Measurements from ENCODE around the gene SLC9A8.

SLC9A8 gene

DNA sequence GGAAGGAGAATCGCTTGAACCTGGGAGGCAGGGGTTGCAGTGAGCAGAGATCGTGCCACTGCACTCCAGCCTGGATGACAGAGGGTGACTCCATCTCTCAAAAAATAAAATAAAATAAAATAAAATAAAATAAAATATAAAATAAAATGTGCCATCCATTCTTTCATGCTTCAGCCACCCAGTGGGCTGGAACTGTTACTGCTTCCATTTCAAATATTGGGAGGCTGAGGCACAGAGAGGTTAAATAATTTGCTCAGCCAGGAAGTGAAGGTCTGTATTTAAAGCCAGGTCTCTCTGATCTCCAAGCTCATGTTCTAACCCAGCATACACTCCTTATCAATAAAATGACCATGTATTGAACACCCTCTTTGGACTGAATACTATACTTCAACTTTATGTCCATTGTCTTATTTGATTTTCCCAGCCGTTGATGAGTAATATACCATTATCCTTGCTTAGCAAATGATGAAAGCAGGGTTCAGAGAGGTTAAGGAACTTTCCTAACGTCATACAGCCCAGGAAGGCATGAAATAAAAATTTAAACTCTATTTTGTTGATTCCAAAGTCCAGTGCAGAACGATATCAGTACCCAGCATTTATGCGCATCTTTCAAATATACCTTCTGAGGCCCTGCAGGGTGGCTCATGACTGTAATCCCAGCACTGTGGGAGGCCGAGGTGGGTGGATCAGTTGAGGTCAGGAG lies 25.8 kb upstream of the SLC9A8 start:
- DNase-seq: no peak

DNA sequence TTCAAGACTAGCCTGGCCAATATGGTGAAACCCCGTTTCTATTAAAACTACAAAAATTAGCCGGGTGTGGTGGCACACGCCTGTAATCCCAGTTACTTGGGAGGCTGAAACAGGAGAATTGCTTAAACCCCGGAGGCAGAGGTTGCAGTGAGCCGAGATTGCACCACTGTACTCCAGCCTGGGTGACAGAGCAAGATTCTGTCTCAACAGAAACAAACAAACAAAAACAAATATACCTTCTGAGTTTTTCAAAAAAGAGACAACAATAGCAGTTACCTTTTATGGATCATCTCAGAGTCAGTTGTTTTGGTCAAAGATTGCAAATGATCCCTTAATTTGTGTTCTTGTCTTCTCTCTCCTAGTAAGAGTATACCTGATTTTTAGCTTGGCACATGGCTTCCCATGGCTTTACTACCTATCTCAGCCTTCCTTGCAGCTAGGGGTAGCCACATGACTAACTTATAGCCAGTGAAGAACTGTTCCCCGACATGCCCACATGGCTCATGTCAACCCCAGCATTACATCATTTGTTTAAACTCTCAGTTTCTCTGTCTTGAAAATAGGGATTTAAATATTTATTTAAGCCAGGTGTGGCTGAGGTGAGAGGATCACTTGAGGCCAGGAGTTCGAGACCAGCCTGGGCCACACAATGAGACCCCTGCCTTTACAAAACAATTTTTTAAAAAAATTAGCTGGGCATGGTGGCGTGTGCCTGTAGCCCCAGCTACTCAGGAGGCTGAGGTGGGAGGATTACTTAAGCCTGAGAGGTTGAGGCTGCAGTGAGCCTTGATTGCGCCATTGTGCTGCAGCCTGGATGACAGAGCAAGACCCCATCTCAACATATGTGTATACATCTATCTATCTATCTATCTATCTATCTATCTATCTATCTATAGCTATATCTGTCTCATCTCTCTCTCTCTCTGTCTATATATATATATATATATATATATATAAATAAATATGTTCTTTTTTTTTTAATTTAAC lies 25.0 kb upstream of the SLC9A8 start:
- DNase-seq: no peak

DNA sequence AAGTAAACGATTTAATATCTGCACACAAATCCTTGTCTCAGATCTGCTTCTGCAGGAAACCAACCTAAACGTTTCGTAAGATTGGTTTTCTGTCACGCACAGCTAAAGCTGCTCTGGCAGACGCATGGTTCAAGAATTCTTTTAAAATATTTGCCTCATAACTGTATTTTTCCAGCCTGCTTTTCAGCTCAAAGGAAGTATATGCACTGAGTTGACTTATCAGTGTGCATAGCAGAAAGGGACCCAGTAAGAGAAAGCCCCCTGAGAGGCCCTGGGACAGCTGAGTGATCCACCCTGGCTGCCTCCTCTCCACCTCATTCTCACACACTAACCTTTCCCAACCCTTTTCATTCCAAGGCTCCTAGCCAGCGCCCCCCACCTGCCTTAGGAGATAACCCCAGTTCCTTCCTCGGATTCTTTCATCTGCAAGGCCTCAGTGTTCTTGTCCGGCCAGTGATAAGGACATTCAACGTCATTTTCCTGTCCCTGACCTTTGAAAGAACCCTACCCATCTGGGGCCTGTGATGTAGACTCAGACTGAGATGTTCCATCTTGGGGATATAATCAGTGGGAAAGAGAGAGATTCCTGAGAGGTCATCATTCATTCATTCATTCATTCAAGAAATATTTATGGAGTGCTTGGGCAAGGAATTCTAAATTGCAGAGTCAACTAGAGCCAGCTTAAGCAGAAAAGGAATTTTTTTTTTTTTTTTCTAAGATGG lies 22.4 kb upstream of the SLC9A8 start:
- no peak for DNase-seq

DNA sequence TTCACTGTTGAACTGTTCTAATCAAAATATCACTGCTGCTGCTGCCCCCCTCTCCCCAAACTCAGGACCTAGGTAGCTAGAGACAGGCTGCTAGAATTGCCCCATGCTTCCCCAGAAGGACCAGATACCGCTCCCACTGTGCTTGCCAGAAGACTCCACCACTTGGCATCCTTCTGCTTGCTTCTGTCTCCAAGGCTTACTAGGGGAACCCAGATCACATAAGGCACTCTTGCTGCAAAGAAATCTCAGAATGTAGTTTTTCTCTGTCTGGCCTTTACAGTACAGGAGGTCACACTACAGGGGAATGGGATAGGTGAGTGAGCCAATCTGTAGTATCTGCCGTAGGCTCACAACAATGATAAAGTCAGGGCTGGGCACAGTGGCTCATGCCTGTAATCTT lies 21.5 kb upstream of the SLC9A8 start:
- no peak for DNase-seq

DNA sequence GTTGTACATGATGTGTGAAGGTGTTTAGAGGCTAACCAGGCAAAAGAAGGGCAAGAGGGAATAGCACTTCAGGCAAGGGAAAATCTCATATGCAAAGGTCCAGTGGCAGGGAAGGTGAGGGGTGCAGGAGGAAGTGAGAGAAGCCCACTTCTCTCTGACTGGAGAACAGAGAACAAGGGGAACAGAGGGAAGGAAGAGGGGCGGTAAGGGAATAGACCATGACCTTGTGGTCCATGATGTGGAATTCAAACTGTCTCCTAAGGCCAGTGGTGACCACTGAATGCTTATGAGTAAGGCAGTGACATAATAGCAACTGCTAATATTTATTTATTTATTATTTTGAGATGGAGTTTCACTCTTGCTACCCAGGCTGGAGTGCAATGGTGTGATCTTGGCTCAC lies 20.6 kb upstream of the SLC9A8 start:
- DNase-seq: no peak

DNA sequence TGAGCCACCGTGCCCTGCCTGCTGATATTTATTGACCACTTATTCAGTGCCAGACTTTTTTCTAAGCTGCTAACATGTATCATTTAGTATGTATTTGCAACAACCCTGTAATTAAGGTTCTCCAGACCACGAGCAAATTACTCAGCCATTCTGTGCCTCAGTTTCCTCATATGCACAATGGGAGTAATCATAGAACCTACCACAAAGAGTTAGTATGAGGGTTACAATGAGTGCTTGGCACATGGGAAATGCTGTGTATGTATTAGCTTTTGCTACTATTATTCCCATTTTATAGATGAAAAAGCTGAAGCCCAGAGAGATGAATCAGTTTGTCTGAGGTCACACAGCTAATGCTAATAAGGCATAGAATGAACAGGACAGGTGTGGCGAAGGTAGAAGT lies 20.0 kb upstream of the SLC9A8 start:
- no peak for DNase-seq

DNA sequence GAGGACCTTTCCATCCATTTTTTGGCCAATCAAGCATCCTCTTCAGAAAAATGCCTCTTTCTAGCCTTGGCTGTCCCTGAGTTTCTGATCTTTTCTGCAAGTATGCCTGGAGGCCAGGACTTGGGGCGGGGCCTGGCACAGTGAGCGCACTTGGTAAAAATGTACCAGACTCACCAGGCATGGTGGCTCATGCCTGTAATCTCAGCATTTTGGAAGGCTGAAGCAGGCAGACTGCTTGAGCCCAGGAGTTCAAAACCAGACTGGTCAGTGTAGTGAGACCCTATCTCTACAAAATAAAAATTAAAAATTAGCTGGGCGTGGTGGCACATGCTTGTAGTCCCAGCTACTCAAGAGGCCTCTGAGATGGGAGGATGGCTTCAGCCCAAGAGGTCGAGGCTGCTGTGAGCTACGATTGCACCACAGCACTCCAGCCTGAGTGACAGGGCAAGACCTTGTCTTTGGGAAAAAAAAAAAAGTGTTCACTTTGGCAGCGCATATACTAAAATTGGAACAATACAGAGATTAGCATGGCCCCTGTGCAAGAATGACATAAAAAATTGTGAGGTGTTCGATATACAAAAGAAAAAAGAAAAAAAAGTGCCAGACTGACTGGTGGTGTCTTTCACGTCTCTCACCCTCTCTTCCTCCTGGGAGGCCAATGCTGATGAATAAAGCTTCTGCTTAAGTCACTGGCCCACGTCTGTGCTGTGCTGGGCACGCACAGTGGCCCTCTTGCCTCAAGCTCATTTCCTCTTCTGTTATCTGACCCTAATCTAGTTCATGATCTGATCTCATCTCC lies 18.1 kb upstream of the SLC9A8 start:
- DNase-seq: no peak

DNA sequence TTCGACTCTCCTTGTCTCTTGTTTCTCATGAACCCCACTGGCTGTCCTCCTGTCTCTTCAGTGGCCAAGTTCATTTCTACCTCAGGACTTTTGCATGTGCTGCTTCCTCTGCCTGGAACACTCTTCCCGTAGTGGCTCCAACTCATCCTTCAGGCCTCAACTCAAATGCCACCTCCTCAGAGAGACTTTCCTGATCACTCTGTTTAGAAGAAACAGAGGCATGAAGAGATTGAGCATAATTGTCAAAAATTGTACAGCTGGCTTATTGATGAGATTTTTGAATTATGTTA lies 17.5 kb upstream of the SLC9A8 start:
- no peak for DNase-seq

DNA sequence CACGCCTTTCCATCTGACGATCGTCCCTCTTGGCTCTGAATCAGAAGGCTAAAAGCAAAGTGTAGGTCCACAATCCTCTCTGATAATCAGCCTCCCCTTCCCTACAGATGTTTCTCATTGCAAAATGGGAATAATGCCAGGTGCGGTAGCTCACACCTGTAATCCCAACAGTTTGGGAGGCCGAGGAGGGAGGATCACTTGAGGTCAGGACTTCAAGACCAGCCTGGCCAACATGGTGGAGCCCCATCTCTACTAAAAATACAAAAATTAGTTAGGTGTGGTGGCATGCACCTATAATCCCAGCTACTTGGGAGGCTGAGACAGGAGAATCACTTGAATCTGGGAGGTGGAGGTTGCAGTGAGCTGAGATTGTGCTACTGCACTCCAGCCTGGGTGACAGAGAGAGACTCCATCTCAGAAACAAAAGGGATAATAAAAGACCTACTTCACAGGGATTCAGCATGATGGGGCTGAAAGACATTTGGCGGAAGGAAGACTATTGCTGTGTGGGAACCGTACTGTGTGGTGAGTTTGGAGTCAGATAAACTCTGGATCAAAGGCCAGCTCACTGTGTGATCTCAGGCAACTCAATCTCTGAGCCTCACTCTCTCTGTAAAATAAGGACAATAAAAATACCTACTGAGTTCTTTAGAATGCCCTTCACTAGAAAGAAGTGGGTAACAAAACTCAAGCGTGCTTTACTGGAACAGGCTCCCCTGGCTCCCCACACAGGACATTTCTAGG lies 15.9 kb upstream of the SLC9A8 start:
- DNase-seq: no peak

DNA sequence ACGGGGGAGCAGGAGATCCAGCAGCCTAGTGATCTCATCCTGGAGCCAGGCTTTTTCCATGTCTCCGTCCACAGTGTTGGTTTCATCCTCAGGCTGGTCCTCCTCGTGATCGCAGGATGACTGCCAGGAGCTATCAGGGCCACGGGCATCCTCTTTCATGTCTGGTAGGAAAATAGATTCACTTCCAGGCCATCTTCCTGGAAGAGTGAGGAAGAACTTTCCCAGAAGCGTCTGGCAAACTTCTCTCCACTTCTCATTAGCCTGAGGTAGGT lies 15.3 kb upstream of the SLC9A8 start:
- no peak for DNase-seq

DNA sequence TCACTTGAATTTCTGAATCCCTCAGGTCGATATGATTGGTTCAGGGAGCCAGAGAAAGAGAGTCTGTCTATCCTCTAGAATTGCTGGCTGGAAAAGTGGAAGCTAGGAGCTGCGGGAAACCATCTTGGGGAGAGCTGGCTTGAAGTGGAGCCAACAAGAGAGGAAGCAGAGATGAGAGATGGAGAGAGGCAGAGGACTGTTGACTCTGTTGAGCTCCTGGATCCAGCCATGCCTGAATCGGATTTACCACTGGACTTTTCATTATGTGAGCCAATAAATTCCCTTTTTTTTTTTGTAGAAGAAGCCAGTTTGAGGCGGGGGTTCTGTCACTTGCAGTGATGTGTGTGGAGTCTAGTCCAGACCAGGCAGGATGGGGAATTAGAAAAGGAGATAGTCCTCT lies 13.9 kb upstream of the SLC9A8 start:
- DNase-seq: no peak

DNA sequence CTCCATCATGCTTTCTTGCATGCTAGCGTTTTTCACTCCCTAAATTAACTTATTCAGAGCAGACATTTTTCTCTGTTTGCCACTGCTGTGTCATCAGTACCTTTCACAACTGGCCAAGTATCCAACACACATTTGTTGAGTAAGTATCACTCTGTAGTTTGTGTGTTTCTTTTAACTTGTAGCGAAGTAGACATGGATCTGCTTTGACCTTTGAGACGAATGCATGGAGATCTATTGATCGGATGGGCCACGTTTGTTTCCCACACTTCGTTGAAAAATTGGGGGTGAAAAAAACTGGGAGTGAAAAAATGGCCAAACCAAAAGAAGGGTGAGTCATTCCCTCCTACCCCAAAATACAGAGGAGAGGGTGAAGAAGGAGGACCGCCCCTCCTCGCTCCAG lies 12.9 kb upstream of the SLC9A8 start:
- DNase-seq: no peak

DNA sequence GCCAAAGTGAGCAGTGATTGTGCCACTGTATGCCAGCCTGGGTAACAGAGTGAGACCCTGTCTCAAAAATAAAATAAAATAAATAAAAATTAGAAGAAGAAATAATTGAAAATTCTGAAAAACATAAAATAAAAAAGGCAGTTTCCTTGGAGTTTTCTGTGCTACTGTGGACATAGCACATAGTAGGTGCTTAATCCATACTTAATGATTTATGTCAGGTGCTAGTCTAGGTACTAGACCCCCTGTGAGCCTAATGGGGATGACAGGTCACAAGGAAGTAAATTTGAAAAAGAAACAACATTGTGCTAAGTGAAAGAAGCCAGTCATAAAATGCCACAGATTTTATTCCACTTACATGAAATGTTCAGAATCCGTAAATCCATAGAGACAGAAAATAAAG lies 9.2 kb upstream of the SLC9A8 start:
- DNase-seq: no peak

DNA sequence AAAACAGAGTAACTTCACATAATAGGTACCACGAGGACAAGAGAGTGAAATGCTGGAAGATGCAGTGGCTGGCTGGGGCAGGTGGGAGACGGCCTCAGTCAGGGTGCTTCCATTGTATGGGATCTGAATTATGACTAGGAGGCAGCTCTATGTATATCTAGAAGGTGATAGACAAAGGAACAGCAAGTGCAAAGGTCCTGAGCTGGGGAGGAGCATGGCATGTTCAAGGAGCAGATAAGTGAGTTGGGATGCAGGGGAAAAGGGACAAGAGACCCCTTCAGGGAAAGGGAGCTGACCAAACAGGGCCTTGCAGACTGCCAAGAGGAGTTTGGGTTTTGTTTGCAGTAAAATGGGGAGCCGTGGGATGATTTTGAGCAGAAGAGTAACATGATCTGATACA lies 8.3 kb upstream of the SLC9A8 start:
- DNase-seq: no peak

DNA sequence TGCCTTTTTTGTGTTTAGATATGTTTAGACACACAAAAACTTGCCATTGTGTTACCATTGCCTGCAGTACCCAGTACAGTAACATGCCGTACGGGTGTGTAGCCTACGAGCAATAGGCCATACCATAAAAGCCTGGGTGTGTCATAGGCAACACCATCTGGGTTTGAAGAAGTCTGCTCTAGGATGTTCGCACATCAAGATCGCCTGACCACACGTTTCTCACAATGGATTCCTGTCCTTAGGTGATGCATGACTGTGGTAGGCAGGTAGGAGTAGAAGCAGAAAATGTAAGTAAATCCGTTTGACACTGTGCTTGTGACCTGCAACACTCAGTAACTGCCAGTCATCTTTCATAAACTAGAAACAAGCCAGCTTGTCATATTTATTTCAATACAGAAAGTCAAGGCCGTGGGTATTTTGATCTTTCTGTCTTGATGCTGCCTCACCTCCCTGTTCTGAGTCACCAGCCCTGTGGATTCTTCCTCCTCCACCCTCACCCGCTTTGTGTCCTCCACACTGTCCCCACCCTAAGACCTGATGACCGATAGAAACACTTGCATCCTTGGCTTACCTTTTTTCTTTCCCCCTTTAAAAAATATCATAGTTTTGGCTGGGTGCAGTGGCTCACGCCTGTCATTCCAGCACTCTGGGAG lies 7.3 kb upstream of the SLC9A8 start:
- peak; percentile 37 for DNase-seq

DNA sequence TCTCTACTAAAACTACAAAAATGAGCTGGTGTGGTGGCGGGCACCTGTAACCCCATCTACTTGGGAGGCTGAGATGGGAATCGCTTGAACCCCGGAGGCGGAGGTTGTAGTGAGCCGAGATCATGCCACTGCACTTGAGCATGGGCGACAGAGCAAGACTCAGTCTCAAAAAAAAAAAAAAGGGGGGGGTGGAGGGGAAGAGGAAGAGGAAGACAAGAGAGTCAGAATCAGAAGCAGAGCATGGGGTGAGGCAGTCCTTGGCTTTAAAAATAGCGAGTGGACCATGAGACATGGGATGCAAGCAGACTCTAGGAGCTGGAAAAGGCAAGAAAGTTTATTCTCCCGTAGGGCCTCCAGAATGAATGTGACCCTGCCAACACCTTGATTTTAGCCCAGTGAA lies 3.9 kb upstream of the SLC9A8 start:
- no peak for DNase-seq

DNA sequence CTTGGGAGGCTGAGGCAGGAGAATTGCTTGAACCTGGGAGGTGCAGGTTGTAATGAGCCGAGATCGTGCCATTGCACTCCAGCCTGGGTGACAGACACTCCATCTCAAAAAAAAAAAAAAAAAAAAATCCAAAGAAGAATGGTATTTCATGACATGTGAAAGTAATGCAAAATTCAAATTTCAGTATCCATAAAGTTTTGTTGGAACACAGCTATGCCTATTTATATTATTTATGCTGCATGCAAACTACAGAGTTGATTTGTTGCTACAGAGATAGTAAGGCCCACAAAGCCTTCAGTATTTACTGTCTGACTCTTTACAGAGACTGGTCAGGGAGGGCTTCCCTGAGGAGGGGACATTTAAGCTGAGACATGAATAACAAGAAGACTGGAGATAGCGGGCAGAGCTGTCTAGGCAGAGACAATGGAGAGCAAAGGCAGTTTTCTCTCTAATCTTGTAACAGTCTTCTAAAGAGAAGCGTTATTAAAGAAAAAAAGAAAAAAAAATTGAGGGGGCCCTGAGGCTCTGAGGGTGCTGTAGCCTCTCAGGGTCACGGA lies 2.7 kb upstream of the SLC9A8 start:
- no peak for DNase-seq

DNA sequence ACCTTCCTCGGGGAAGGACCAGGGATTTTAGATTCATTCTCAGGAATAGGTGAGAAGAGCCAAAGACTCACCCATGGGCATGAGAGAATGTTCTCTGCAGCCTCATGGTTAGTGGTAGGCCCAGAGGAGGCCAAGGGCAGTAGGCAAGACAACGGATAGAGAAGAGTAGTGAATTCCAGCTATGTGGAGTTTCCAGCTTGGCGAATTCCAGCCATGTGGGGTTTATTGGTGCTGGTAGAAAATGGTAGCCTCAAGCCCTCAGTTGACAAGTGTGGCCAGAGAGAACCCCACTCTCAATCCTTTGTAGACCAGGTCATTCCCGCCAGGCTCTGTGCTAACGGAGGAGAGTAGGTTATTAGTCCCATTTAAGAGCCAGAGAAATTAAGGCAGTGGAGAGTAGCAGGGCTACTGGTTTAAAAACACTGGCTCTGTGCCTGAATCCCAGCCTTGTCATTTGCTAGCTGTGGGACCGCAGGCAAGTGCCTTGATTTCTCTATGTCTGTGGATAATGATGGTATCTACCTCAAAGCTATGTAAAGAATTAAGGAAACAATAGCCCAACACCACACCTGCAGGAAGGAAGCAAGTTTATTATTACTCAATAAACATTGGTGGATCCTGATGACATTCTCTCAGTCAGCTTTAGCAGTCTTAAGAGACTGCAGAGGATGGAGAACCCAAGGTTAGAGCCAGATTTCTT lies 2.0 kb upstream of the SLC9A8 start:
- DNase-seq: no peak

DNA sequence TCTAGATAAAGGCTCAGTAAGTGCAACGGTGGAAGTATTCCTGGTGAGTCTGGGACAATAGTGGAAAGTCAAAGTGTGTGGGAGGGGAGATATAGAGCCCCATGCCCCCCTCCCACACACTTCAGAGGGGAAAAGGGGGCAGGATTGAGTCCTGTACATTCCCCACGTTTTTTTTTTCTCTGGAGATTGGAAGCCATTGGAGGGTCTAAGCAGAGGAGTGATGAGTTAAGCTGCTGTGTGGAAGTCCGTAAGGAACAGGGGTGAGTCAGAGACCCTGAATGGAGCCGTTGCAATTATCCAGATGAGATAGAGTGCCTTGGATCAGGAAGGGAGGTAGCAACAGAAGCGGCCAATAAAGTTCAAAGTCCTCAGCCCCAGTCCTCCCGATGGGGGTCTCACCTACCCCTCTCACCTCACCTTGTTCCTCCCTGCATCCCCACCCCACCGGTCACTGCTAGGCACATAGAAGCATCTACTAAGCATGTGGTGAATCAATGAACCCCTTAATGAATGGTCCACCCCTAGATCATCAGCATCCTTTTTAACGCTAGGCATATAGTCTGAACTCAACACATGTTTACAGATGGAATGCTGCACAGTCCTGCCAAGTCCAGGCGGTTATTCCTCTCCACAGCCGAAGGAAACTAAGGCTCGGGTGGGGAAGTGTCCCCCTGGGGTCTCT lies 662 bp upstream of the SLC9A8 start:
- DNase-seq: no peak

DNA sequence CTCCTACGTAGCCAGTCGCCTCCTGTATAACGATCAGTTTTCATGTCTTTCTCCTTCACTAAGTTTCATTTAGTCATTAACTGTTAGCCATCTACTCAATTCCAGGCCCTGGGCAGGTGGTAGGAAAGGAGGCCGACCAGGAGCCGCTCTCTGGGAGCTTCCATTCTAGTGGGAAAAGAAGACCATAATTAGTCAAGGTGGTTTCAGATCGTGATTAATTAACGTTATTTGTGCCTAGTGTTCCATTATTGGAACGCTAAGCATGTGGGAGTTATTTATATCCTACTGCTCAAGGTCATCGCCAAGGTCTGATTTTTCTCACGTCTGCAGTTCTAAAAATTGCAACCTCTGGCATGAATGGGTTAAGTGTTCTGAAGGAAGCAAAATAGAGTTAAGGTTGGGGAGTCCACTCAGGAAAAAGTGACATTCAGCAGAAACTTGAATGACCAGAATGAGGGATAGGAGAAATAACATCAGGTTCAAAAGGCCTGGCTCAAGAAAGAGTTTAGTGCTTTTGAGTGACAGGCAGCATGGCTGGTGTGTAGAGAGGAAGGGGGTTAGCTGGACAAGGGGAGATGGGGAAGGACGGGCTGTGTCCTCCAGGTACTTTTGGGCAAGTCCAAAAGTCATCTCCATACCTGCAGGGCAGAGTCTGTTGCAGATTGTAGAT lies 812 bp downstream of the SLC9A8 start:
- no peak for DNase-seq

All from stimulated activated CD4-positive, alpha-beta T cell treated with anti-CD3 and anti-CD28 coated beads, Interleukin-4, amount 100 ng/mL, for 1 hour (primary cell).